AG09309 (cell line): ENCODE measurements around the gene EPYC.

ENCODE experiments used
- DNase-seq: peaks from one replicate; pipeline ENCODE4 v3.0.0-alpha.2; 2010; ENCODE audit warnings: low read depth
- H3K4me3 ChIP-seq: 2 replicates; pipeline ENCODE4 v1.5.1; 2011; ENCODE audit warnings: mild to moderate bottlenecking, low read depth, low read length, moderate library complexity; ENCODE audit not compliant: control insufficient read depth
- TF ChIP-seq, protein P1 (sequence below): IDR thresholded peaks from 2 replicates; pipeline ENCODE4 v1.5.1; 2011; ENCODE audit warnings: mild to moderate bottlenecking, low read depth, low read length, inconsistent platforms; ENCODE audit not compliant: insufficient read depth, control insufficient read depth; ENCODE audit errors: missing control alignments

The EPYC gene

DNA sequence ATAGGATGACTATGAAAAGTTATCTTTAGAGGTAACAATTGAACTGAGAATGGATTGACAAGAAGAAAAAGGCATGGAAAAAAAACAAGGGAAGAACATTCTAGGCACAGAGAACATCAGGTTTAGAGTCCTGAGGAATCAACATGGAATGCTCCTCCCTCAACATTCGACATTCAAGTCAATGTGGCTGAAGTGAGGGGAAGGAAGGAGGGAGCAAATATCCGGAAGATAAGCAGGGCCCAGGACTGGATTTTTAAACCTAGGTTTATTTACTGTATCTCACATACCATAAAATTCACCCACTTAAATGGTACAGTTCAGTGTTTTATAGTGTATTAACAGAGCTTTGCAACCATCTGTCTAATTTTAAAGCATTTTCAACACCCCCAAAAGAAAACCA lies 40.2 kb downstream of the EPYC start:
- TF ChIP-seq, protein P1, sequence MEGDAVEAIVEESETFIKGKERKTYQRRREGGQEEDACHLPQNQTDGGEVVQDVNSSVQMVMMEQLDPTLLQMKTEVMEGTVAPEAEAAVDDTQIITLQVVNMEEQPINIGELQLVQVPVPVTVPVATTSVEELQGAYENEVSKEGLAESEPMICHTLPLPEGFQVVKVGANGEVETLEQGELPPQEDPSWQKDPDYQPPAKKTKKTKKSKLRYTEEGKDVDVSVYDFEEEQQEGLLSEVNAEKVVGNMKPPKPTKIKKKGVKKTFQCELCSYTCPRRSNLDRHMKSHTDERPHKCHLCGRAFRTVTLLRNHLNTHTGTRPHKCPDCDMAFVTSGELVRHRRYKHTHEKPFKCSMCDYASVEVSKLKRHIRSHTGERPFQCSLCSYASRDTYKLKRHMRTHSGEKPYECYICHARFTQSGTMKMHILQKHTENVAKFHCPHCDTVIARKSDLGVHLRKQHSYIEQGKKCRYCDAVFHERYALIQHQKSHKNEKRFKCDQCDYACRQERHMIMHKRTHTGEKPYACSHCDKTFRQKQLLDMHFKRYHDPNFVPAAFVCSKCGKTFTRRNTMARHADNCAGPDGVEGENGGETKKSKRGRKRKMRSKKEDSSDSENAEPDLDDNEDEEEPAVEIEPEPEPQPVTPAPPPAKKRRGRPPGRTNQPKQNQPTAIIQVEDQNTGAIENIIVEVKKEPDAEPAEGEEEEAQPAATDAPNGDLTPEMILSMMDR, result no peak
- DNase-seq, result no peak
- no peak overlapping the region for H3K4me3 ChIP-seq

DNA sequence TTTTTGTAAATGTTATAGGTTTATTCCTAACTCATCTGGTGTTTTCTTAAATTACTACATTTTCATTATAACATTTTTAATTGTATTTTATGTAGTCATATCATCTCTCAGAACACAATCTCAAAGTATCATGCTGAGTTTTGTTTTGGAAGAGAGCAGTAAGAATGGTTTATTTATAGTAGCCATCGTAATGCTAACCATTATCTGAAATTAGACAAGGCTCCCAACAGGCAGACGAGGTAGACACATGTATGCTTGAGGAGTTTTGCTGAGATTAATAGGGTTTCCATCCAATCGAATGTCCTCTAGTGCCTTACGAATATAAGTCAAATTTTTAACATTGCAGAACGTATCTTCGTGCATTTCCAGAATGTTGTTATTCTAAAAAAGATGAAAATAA lies 40.8 kb downstream of the EPYC start:
- no peak overlapping the region for H3K4me3 ChIP-seq
- DNase-seq, result no peak
- TF ChIP-seq, protein P1, result no peak

DNA sequence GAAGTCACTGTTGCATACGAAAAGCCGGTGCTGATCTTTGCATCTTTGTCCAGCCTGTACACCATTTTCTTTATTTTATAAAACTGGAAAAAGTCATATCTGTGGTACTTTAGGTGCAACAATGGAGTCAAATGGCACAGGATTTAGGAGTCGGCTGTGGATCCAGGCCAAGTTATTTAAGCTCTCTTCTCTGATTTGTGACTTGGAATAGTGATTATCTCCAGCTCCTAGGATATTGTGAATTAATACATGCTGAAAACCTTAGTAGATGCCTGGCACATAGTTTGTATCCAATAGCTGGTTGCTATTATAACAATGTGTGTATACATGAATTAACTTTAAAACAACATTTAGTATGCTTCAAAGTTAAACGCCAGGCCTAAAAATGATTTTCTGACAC lies 43.6 kb downstream of the EPYC start:
- TF ChIP-seq, protein P1, result no peak
- no peak for DNase-seq
- no peak overlapping the region for H3K4me3 ChIP-seq

DNA sequence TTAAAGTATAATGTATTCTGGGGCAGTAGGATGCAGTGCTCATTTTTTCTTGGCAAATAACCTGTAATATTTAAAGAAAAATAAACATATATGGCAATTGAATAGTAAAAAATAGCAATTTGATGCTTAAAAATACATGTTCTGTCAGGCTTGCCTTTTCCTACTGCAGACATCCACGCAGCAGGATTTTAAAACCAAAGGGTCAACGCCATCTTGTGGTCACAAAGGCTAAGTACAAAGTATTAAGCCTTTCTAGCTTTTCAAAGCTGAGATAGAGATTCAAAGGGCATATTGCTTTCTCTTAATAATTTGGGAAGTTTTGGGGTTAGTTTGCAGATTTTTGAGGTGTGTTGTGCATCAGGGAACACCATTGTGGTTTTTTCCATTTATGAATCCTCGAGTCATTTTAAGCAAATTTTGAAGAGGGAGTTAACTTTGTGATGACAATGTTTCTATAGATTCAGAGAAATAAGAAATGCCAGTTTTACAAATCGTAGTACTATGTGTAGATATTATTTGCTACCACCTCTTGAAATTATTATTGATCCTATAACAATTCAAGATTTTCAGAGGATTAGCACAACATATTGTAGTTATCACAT lies 45.1 kb downstream of the EPYC start:
- no peak overlapping the region for H3K4me3 ChIP-seq
- DNase-seq, result no peak
- TF ChIP-seq, protein P1, result peak; percentile 75

DNA sequence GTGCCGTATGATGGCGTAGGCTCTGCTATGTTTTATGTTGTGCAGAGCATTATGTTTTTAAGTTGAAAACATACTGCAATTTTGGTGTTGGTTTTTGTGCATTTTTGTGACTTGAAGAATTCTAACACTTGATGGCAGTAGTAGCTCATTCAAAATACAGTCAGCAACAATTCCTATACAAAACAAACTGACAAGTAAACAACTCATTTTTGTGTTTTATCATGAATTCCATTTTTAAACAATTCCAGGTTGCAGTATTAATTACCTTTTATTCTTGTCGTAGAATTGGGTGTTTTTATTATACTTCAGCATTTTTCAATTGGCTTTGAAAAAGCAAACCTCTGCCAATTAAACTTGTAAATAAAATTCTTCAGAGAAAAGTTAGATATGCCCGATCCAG lies 45.7 kb downstream of the EPYC start:
- H3K4me3 ChIP-seq, result no peak overlapping the region
- TF ChIP-seq, protein P1, result peak; percentile 21
- no peak for DNase-seq

DNA sequence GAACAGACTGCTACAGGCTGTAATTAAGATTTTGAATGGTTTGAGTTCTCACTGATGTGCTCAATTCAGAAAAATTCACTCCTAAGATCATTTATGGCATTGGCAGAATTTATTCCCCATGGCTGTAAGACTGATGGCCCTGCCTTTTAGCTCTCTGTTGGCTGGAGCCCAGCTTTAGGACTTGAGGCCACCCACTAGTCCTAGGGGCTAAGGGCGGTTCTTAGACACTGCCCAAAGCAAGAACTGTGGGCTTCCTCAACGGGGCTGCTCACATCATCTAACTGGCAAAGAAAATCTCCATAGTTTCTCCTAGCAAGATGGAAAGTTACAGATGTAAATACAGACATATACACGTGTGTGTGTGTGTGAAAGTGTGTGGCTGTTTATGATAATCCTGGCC lies 46.4 kb downstream of the EPYC start:
- H3K4me3 ChIP-seq, result no peak overlapping the region
- no peak for DNase-seq
- TF ChIP-seq, protein P1, result no peak

DNA sequence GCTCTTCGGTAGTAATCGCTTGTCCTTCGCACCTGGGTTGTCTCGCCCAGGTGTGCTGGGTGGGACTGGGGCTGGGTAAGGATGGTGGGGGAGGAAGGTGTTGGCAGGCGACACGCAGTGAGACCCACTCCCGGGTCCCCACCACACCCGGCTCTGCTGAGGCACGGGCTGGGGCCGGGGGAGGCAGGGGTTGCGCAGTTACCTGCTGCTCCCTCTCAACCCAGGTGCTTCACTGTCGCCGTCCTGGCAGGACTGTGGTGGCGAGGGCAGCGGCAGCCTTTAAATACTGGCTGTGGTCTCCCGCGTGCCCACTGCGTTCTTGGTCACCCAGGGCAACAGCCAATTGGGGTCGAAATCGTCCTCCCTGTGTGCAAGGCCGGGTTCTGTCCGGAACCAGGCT lies 49.9 kb downstream of the EPYC start, which contains the start of gene CCER1:
Gene CCER1 (minus strand): TSS at position 256 of the 400 bp plus-strand sequence. CDS start 434 bp downstream, outside the sequence.
- DNase-seq, result no peak
- TF ChIP-seq, protein P1, result no peak
- no peak within 1 kb of the TSS for H3K4me3 ChIP-seq
